Right hindlimb (tissue), 1 donor: ENCODE data around the gene MYOM1.

Source experiments
- DNase-seq: peaks from one replicate; pipeline ENCODE4 v3.0.0-alpha.2; 2018

The MYOM1 gene

DNA sequence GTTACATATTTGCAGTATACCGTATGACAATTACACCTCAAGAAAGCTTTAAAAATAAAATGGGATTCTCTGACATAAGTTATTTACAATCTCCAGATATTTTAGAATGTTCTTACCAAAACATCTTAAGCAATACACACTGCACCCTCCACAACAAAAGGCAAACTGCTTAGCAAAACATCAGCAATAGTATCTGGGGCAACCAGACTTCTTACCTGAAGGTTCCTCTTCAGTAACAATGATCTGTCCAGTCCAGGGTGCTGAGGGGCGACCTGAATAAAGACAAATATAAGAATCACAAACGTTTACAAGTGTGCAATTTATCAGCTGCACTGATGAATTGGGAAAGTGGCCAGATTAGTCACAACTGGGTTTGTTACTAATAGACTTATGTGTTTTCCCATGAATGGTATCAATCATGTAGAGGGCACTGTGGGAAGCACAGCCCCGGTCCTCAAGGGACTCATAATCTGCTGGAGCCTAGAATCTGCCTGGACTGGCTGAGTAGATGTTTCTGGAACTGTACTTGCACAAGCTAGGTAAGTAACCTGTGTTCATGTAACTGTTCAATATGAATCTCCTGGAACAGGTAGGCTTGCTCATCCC, 70.7 kb downstream of the MYOM1 start:
- DNase-seq: no peak

DNA sequence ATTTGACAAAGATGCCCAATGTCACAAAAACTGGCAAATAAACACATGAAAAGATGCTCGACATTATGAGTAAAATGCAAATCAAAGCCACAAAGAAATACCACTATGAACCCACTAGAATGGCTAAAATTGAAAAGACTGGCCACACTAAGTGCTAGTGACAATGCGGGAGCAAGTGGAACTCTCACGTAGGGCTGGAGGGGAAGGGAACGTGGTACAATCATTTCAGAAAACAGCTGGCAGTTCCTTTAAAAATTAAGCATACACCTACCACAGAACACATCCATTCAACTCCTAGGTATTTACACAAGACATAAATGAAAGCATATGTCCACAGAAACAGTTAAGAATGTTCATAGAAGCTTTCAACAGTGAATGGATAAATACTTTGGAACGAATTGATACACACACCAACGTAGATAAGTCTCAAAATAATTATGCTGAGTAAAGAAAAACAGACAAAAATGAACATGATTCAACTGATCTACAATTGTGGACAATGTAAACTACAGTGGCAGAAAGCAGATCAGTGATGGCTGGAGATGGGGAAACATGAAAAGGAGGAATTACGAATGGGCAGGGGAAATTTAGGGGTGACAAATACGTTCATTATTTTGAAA, 71.7 kb downstream of the MYOM1 start:
- DNase-seq: no peak

DNA sequence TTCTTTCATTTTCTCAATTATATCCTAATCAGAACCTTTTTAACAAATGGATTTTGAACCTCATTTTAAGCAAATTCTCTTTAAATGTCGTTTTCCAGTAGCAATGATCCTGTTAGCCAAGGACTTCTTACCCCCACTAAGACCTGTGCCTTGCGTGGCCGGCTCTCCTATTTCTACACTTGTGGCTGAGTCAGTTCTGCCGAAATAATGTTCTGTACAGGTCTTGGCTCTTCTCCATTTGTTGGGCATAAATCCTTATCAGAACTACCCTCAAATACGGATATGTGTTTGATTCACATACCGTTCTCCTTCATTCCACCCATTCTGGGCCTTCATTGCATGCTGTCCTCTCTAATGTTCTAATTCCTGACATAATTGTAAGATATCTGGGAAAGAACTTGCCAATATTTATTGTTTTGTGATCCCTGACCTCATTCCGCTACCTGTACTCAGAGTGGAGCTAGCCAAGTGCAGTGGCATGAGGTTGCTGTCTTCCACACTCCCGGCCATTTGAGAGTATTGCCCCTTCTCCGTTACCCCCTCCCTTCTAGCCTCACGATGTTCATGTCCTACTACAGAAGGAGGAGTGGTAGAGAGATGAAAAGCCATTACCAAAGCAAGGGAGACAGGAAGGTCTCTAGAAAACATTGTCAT, 78.7 kb downstream of the MYOM1 start:
- no peak for DNase-seq

DNA sequence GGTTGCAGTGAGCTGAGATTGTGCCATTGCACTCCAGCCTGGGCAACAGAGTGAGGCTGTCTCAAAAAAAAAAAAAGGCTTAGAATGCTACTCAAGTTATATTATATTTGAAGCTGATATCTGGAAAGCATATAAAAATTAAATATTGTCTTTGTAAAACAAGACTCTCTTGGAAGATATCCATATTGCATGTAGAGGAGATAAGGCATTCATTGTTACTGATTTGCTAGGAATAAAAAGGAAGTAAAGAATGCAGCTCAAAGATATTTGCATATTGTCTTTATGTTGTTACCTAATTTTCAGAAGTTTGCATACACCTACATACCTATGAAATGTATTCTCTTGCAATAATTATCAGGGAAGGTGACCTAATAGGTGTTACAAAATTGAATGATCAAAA, 79.4 kb downstream of the MYOM1 start:
- no peak for DNase-seq

DNA sequence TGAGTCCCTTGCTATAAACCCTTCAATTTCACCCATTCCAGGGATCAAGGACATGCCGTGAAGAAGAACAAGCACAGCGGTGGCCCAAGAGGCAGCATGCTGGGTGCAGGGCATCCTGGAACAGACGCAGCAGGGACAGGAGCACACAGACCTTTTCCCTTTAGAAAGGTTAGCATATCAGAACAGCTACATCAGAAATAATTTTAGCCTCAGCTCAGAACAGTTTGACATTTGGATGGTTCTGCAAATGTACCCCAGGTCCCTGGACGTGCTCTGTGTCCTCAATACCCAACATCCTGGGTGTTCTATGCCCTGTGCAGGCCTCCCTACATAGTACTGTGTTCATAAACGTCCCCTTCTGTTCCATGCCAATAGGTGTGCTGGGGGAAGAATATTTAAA, 80.4 kb downstream of the MYOM1 start:
- DNase-seq: no peak

DNA sequence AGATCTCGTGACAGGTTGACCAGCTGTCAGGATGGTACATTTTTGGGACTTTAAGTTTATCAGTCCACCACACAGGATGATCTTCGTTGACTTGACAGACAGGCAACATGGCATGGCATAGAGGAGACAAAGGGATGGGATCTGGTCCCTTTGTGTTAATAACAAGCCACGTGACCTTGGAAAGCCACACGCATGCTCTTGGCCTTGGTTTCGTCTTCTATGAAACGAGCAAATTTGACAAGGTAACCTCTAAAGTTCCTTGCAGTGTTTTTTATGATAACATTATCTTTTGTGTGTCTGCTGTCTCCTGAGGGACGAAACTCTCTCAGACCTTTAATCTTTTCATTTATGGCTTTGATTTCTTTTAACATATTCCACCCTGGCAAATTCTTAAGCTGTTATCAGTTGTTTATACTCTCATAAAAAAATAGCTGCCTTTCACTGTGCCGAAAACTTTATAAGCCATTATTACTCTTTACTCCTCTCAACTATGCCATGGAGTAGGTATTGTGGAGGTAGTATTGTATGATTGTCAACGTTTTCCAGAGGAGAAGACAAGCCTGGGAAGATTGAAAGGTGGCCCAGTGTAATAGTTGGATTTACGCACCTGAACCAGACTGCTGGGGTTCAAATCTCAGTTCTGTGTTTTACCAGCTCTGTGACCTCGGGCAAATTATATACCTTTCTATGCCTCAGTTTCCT, 81.3 kb downstream of the MYOM1 start:
- no peak for DNase-seq

DNA sequence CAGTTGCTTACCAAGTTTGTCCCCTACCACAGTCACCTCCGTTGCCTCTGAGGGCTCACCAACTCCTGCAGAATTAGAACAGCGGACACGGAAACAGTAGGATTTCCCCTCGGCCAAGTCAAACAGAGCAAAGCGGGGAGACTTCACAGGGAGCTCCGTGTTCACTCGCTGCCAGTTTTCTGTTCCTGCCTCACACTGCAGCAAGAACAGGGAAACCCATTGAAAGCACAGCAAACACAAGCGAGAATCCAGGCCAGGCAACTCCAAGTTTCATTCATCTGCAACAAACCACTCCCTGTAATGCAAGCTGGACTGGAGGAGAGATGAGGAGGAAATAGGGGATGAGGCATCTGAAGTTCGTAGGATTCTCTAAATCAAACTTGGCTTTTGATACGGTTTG, 84.2 kb downstream of the MYOM1 start:
- DNase-seq: no peak

DNA sequence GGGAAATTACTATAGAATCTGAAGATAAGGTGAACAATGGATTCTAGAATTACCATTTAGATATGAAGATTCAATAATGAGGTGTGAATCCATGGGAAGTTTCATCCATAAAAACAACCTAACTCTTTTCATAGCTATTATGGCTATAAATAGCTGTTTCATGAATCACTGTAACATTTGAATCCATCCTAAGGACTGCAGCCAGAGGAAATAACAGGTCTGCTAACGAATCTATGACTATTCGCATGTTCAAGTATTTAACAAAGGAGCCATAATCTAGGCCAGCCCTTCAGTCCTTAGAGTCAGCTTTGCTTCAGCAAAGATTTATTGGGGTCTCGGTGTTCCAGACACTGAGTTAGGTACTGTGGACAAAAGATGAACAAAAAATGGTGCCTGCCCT, 87.1 kb downstream of the MYOM1 start:
- DNase-seq: no peak

DNA sequence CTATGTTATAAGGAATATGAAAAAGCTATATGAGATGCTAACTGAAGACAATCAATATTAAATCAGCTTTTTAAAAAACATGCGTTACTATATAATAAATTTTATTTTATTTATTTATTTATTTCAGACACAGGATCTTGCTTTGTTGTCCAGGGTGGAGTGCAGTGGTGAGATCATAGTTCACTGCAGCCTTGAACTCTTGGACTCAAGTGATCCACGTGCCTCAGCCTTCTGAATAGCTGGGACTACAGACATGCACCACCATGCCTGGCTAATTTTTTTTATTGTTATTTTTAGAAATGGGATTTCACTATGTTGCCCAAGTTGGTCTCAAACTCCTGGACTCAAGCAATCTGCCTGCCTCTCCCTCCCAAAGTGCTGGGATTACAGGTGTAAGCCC, 89.4 kb downstream of the MYOM1 start:
- DNase-seq: no peak

DNA sequence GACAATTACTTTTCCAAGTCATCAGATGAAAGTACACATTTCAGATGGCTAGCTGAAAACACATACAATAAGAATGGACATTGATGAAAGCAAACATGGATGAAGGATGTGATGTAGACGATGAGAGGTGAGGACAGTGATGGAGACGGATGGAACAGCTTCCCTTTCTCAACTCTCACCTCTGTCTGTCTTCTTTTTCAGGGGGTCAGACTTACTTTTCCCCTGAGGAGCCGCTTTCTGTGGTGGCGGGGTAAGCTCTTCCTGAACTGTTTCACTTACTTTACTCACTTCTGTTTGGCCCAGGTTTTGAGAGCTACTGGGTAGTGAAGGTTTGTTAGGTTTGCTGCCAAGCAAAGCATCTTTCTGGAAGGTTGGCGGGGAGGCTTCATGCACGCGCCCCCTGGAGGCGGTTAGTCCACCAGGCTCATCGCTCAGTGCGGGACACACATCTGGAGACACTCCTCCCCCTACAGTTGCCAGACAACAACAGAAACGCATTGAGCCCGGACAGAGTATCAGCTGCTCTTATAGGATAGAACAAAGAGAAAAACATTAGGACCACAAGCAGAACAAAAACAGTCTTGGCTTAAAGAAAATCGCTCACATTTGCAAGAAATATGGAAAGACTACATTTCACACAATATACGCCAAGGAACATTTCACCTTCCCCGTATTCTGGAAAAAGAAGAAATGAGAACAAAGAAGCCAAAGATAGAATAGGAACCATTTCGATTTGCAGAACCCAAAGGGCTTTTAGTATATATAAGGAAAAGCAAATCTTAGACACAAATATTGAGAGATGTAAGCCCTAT, 90.5 kb downstream of the MYOM1 start:
- peak; percentile 87 for DNase-seq

DNA sequence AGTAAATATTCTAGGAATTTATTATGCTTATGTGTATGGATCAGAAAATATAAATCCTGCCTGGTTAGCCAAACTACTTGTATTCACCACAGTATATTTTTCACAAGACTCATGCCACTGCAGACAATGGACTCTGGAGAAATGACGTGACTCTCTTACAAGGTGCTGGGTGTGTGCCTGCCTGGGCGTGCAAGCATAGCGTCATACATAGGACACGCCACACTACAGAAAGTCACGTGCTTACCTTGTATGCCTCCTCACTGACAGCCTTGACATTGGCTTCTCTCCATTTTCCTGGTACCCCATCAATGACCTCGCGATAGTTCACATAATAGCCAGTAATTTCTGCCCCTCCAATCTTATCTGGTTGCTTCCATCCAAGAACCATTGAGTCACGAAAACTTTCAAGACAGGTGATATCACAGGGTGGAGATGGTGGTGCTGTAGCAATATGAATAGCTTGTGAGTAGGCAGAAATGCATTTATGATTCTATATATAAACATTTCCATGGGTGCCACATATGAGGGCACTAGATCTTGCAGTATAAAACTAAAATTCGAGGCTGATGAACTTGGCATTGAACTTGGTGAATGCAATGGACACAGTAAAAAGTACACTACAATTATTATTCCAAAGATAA, 93.2 kb downstream of the MYOM1 start:
- DNase-seq: no peak

DNA sequence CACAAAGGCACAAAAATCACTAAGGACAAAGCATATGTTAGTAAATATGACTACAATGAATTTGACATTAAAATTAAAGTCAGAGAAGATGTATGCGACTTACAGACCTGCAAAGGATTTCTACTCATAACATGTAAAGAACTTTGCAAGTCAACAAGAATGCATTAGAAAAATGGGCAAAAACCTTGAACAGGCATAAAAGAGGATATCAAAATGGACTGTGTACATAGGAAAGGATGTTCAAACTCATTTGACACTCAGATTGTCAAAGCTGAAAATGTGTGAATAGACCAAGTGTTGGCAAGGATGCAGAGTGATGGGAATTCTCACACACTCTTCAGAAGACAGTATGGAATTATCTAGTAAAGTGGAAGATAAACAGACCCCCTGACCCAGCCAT, 94.9 kb downstream of the MYOM1 start:
- no peak for DNase-seq

DNA sequence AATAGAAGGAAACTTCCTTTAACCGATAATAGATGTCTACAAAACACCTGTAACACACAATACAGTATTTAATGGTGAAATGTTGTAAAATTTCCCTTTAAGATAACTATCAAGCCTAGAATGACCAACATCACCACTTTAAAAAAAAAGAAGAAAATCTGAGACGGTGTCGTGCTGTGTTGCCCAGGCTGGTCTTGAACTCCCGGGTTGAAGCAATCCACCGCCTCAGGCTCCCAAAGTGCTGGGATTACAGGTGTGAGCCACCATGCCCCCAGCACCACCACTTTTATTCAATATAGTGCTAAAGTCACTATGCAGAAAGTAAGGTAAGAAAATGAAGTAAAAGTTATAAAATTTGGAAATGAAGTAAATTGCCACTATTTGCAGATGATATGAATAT, 96.9 kb downstream of the MYOM1 start:
- DNase-seq: no peak

DNA sequence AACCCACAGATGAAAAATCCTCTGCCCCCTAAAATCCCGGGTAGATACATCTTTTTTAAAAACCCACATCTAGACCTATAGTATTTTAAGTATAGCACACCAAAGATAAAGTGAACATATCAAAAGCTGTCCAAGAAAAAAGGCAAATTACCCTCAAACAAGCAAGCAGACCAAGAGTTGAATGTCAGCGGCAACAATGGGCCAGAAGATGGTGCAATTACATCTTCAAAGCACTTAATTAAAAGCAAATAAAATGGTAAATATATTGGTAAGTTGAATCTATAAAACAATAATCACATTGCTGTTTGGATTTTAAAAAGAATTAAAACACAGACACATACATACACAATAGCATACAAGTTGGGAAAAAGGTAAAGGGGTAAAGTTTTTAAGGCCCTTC, 98.5 kb downstream of the MYOM1 start:
- DNase-seq: no peak

DNA sequence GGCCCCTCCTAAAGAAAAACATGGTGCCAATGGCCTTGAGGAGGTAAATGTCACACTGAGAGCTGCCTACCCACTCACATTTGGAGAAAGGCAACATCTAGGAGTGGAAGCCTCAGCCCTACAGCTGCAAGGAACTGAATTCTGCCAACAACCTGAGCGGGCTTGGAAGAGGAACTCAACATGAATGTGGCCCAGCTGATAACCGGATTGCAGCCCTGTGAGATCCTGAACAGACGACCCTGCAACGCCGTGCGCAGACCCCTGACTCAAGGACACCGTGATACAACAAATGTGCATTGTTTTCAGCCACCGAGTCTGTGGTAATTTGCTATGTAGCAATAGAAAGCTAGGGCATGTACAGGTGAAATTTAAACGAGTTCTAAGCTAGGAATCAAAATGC, 99.4 kb downstream of the MYOM1 start:
- no peak for DNase-seq

DNA sequence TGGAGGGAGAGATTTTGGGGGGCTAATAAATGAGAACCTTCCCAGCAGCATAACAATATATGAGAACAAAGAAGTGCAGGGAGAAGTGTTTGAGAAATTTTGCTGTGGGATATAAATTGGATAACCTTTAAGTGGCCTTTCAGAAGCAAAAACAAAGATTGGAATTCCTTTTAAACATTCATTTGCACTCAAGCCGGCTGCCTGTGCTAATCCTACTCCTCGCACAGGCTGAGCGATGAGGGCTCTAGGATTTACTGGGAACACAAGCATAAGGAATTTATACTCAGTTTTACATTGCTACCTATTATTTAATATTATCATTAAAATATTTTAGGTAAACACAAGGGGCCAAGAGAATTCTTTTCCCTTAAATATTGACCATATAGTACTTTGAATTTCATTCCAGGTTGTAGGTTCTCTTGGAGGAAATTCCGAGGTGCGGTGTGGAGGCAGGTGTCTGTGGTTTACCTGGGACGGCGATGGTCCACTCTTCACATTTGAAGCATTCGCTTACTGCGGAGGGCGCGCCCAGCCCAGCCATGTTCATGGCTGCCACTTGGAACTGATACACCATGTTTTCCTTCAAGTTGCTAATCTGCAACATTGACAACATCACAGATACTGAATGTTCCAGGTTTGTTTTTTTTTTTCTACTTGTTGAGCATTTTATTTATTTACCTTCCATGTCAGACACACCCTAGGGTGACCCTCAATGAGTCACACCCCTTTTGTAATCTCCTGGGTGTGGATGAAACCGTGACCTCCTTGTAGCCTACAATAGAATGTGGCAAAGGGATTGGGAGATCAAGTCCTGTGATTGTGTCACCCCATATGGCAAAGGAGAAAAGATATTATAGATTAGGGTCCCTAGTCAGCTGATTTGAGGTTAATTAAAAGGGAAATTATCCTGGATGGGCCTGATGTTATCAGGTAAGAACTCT, 100.1 kb downstream of the MYOM1 start:
- no peak for DNase-seq

DNA sequence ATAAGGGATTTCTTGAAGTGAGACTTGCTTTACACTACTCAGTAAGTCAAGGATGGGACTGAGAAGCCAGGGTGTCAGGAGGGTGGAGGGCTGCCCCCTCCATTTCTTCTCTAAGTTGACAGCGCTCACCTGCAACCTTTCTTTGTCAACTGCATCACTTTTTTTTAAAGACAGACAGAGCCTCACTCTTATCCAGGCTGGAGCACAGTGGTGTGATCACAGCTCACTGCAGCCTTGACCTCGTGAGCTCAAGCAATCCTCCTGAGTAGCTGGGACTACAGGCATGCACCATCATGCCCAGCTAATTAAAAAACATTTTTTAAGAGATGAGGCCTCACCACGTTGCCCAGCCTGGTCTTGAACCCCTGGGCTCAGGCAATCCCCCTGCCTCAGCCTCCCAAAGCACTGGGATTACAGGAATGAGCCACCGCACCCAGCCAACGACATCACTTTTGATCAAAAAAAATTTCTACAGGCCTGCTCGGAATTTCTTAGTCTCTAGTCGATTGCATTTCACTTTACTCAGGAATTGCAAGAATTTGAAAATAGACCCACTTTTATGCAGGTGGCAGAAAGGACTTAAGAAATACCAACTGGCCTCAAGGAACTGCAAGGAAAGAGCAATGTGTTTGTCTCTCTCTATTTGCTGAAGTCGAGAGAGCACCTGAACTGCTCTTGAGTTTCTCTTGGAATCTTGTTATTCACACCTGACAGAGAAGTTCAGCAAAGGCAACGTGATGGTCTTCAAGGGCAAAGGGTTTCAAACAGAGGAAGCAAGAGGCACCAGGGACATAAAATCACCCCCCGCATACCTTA, 101.4 kb downstream of the MYOM1 start:
- no peak for DNase-seq

DNA sequence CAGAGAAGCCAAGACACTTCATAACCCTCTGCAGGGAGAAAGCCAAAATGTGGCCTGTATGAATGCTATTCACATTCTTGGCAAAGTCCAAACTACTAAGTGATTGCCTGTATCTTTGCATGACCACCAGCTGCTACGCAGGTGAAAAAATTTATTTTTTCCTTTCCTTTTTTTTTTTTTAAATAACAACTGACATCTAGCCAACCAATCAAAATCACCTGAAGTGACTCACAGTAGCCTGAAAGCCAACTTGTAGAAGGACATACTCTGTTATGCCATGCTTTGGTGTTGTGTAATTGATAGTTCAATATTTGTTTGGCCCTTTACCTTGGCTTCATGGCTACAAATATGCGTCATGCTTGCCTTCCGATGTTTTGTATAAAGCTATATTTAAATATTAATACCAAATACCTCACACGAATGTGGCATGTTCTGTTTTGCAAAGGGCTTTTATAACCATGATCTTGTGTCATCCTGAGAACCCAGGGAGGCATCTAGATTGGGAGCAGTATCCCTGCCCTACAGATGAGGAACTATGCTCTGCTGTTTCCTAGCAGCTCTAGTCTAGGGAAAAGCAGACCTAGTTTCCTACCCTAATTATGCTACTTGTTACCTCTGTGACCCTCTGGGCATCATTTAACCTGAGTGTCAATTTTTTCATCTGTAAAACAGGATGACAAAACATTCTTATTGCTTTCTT, 102.1 kb downstream of the MYOM1 start:
- no peak for DNase-seq

DNA sequence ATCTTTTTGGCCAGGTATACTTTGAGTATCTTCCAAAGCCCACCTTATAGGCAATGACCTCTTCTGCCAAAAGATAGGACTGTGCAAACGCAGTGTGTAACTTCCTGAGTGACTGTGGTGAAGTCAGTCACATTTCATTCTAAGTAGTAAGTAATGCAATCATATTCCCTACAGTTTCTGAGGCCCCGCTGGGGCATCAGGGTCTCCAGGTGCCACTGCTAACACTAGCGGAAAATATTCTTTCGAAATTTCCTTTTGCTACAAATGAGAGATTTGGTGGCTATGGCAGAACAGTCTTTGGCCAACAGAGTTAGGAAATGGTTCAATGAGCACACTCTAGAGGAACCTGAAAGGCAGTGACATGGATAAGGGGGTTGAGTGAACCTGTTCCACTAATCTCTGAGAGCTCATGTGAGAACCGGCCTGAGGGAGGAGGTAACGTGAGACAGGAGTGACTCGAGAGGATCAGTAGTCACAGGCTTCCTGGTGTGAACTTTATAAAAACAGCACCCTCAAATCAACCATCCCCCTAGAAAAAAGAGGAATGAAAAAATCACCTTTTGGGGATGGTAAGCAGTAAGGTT, 104.2 kb downstream of the MYOM1 start:
- no peak for DNase-seq

DNA sequence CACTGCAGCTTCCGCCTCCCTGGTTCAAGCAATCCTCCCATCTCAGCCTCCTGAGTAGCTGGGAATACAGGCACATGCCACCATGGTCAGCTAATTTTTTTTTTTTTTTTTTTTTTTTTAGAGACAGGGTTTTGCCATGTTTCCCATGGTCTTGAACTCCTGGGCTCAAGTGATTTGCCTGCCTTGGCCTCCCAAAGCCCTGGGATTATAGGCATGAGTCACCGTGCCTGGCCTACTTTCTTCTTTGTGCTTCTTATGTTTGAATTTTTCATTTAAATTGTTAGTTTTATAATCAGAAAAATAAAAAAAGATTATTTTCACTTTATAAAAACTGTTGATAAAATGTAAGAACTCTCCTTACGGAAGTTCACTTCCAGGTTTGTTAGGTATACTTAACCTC, 105.3 kb downstream of the MYOM1 start:
- no peak for DNase-seq
